IMR-90 (cell line): Measurements from ENCODE around the gene GATD1. TPM values are rescaled to one million over a fixed set of nuclear protein-coding genes. Genes with fewer than 3 reads are reported as not detected.

ENCODE experiments used
- ATAC-seq: fragments of 200-7000 bp; cut with Tn5 transposase; 2 replicates; pipeline ENCODE4 v1.9.1; 2020; ENCODE audit warnings: low read depth, mild to moderate bottlenecking, moderate library complexity
- BruUV-seq: library from RNA; stranded (reverse); fragments of 400-500 nt; replicated peaks from 2 replicates; lab custom pipeline; 2021; lab: Mats Ljungman, UMichigan
- CTCF ChIA-PET: fragments of 300-600 bp; formaldehyde crosslinking; extraction: SDS; loops from one replicate; lab custom pipeline; 2021; ENCODE audit warnings: antibody characterized with exemption; lab: Yijun Ruan, JAX
- POLR2A ChIA-PET: fragments of 300-600 bp; sonication (Branson Sonifier 250); formaldehyde crosslinking; loops from one replicate; lab custom pipeline; 2022; ENCODE audit warnings: antibody characterized with exemption; ENCODE audit not compliant: unreplicated experiment; lab: Charles Lee
- DNase-seq: peaks from one replicate; pipeline ENCODE4 v3.0.0; 2013
- H2AFZ ChIP-seq: replicated peaks from 2 replicates; pipeline ENCODE3; 2013; ENCODE audit warnings: low read length, mild to moderate bottlenecking; ENCODE audit not compliant: poor library complexity
- H2AK5ac ChIP-seq: 2 replicates; pipeline ENCODE4 v1.6.1; 2013; ENCODE audit warnings: low read depth, low read length, inconsistent platforms
- H2AK9ac ChIP-seq: replicated peaks from 2 replicates; pipeline ENCODE3; 2013; ENCODE audit warnings: mild to moderate bottlenecking, low read depth, low read length, moderate library complexity; ENCODE audit not compliant: poor library complexity
- H2BK120ac ChIP-seq: 2 replicates; pipeline ENCODE4 v1.6.1; 2013; ENCODE audit warnings: low read depth, low read length, inconsistent platforms
- H2BK15ac ChIP-seq: 3 replicates; pipeline ENCODE4 v1.6.1; 2013; ENCODE audit warnings: low read depth, low read length, inconsistent platforms
- H2BK20ac ChIP-seq: 2 replicates; pipeline ENCODE4 v1.6.1; 2013; ENCODE audit warnings: low read depth, mild to moderate bottlenecking, inconsistent platforms, low read length, moderate library complexity
- H2BK5ac ChIP-seq: 2 replicates; pipeline ENCODE4 v1.6.1; 2013; ENCODE audit warnings: mild to moderate bottlenecking, low read depth, low read length, inconsistent platforms; ENCODE audit not compliant: poor library complexity, severe bottlenecking
- H3K14ac ChIP-seq: replicated peaks from 2 replicates; pipeline ENCODE4 v1.6.1; 2013; ENCODE audit warnings: low read depth, low read length, inconsistent platforms
- H3K18ac ChIP-seq: 2 replicates; pipeline ENCODE4 v1.6.1; 2013; ENCODE audit warnings: low read depth, low read length, control low read depth
- H3K23ac ChIP-seq: 2 replicates; pipeline ENCODE4 v1.6.1; 2013; ENCODE audit warnings: low read depth, low read length, inconsistent platforms
- H3K27ac ChIP-seq: 2 replicates; pipeline ENCODE4 v1.5.1; 2013; ENCODE audit warnings: mild to moderate bottlenecking, control low read depth, low read length; ENCODE audit not compliant: insufficient read depth
- H3K27me3 ChIP-seq: 2 replicates; pipeline ENCODE4 v1.6.1; 2013; ENCODE audit warnings: low read length; ENCODE audit not compliant: control insufficient read depth, insufficient read depth
- H3K36me3 ChIP-seq: 2 replicates; pipeline ENCODE4 v1.6.1; 2013; ENCODE audit warnings: low read length, mixed read lengths; ENCODE audit not compliant: control insufficient read depth, insufficient read depth
- H3K4ac ChIP-seq: 2 replicates; pipeline ENCODE4 v1.6.1; 2013; ENCODE audit warnings: low read depth, low read length, inconsistent platforms
- H3K4me1 ChIP-seq: 2 replicates; pipeline ENCODE4 v1.6.1; 2013; ENCODE audit warnings: low read length, mixed read lengths; ENCODE audit not compliant: control insufficient read depth, insufficient read depth
- H3K4me2 ChIP-seq: 2 replicates; pipeline ENCODE4 v1.6.1; 2013; ENCODE audit warnings: low read depth, mild to moderate bottlenecking, control low read depth, low read length, moderate library complexity
- H3K4me3 ChIP-seq: 2 replicates; pipeline ENCODE4 v1.5.1; 2013; ENCODE audit warnings: low read depth, mild to moderate bottlenecking, control low read depth, low read length, moderate library complexity; ENCODE audit not compliant: insufficient read depth
- H3K56ac ChIP-seq: 2 replicates; pipeline ENCODE4 v1.6.1; 2013; ENCODE audit warnings: low read length, inconsistent platforms; ENCODE audit not compliant: insufficient read depth; ENCODE audit errors: extremely low read depth
- H3K79me1 ChIP-seq, 2 experiments: 2 replicates each; pipeline ENCODE4 v1.6.1; 2013; ENCODE audit warnings: low read length in 2 of 2, inconsistent platforms in 1 of 2, low read depth in 1 of 2
- H3K9ac ChIP-seq: 2 replicates; pipeline ENCODE4 v1.6.1; 2013; ENCODE audit warnings: low read depth, low read length, control low read depth
- H3K9me1 ChIP-seq: 2 replicates; pipeline ENCODE4 v1.6.1; 2013; ENCODE audit warnings: low read length, inconsistent platforms; ENCODE audit not compliant: insufficient read depth
- H3K9me3 ChIP-seq: 2 replicates; pipeline ENCODE4 v1.6.1; 2013; ENCODE audit warnings: low read length; ENCODE audit not compliant: control insufficient read depth, insufficient read depth
- H4K20me1 ChIP-seq: 2 replicates; pipeline ENCODE4 v1.6.1; 2013; ENCODE audit warnings: low read length, inconsistent platforms; ENCODE audit not compliant: insufficient read depth
- H4K5ac ChIP-seq: 2 replicates; pipeline ENCODE4 v1.6.1; 2013; ENCODE audit warnings: mild to moderate bottlenecking, low read depth, low read length, control low read depth
- H4K8ac ChIP-seq, 2 experiments: 2 replicates each; pipeline ENCODE4 v1.6.1; 2013; ENCODE audit warnings: low read depth in 2 of 2, low read length in 2 of 2, control low read depth in 1 of 2, inconsistent platforms in 1 of 2
- H4K91ac ChIP-seq: 2 replicates; pipeline ENCODE4 v1.6.1; 2013; ENCODE audit warnings: low read depth, low read length, inconsistent platforms; ENCODE audit not compliant: insufficient read depth
- BHLHE40 ChIP-seq: fragments of 150-350 bp; IDR thresholded peaks from 2 replicates; pipeline ENCODE4 v1.6.1; 2016; ENCODE audit warnings: mild to moderate bottlenecking, low read depth, low read length
- CEBPB ChIP-seq: IDR thresholded peaks from 2 replicates; pipeline ENCODE4 v1.6.1; 2012; ENCODE audit warnings: low read depth, low read length, improper control_type of control experiment
- MXI1 ChIP-seq: IDR thresholded peaks from 2 replicates; pipeline ENCODE4 v1.6.1; 2012; ENCODE audit warnings: low read depth, mild to moderate bottlenecking, low read length, moderate library complexity, borderline replicate concordance
- NFE2L2 ChIP-seq: fragments of 150-350 bp; IDR thresholded peaks from 2 replicates; pipeline ENCODE4 v1.6.1; 2016; ENCODE audit warnings: low read depth, mild to moderate bottlenecking, low read length
- POLR2A ChIP-seq: IDR thresholded peaks from 2 replicates; pipeline ENCODE4 v1.6.1; 2012; ENCODE audit warnings: mild to moderate bottlenecking, low read depth, low read length
- RAD21 ChIP-seq: IDR thresholded peaks from 2 replicates; pipeline ENCODE4 v1.6.1; 2012; ENCODE audit warnings: low read length, improper control_type of control experiment
- RCOR1 ChIP-seq: IDR thresholded peaks from 2 replicates; pipeline ENCODE4 v1.6.1; 2012; ENCODE audit warnings: mild to moderate bottlenecking, low read length, improper control_type of control experiment; ENCODE audit not compliant: insufficient replicate concordance
- RFX5 ChIP-seq: IDR thresholded peaks from 2 replicates; pipeline ENCODE4 v1.8.0; 2012; ENCODE audit warnings: low read depth, mild to moderate bottlenecking, low read length, moderate library complexity
- WGBS, 2 experiments: methylation state at CpG; one replicate each; pipeline versions ENCODE4 v1.1.5 to v1.1.7; 2013; ENCODE audit warnings: missing lambda C conversion rate in 2 of 2; ENCODE audit not compliant: insufficient read length in 1 of 2; ENCODE audit errors: extremely low coverage in 2 of 2; 5-methylcytosine and 5-hydroxymethylcytosine counted together
- dilution Hi-C: fragments of 300-500 bp; cut with HindIII; formaldehyde crosslinking; loops from one replicate; pipeline ENCODE4 v1.14.3; 2018; ENCODE audit warnings: low sequenced_read_pairs; ENCODE audit not compliant: unreplicated experiment
- in situ Hi-C: fragments of 300-500 bp; cut with MboI; formaldehyde crosslinking; loops from 3 replicates; pipeline ENCODE4 v1.14.3; 2019; ENCODE audit warnings: low sequenced_read_pairs, inconsistent platforms, mixed read lengths
- intact Hi-C: fragments of 100-400 bp; cut with micrococcal nuclease; formaldehyde crosslinking; loops from 2 replicates; pipeline ENCODE4 v1.10.0; 2022
- polyA plus RNA-seq, 3 experiments: library from polyadenylated mRNA; depleted of rRNA; stranded (reverse); fragments of >200 nt; gene quantifications; 2 replicates each; pipeline ENCODE4 v1.2.3, GENCODE V29; 2012; ENCODE audit warnings: low replicate concordance in 1 of 3
- total RNA-seq: library from RNA; depleted of rRNA; stranded (reverse); fragments of >200 nt; gene quantifications from 2 replicates; pipeline ENCODE4 v1.2.3, GENCODE V29; 2012
- TF ChIP-seq, protein P1 (sequence below): fragments of 150-350 bp; IDR thresholded peaks from 2 replicates; pipeline ENCODE4 v1.6.1; 2017; ENCODE audit warnings: mild to moderate bottlenecking, antibody characterized with exemption, low read length, low read depth

The GATD1 gene
- total and polyA plus RNA-seq, 2 of the 4 experiments (the other 2 are of a cell fraction): 3.0 to 52.5 TPM

DNA sequence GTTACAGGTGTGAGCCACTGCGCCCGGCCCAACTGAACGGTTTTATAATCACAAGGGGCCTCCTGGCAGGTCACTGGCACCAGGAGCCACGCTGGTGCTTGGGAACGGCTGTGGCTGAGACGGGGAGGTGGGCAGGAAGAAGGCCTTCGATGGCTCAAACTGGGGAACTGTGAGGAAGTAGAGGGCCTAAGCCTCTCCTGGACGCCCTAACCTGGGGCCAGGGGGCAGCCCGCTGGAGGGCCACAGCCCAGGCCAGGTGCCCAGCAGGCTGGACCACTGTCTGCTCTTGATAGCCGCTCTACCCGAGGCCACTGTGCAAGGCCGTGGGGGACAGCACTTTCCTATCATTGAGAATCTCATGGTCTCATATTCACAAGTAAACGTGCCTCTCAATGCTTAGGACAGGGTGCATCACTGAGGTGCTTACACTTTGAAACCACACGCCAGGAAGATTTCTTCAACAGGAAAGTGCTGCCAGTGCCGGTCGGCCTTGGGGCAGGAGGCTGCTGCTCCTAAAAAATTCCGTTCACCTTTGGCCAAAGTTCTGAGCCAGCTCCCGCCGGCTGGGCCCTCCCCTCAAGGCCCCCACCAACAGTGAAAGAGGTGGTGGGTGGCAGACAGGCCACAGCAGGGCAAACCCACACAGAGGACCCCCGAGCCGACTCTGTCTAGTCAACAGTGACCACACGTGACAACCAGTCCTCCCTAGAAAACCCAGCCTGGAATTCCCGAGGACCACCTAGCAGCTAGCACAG lies 7.2 kb downstream of the GATD1 start (continued):
- no peak for TF ChIP-seq RCOR1
- no peak for TF ChIP-seq BHLHE40

DNA sequence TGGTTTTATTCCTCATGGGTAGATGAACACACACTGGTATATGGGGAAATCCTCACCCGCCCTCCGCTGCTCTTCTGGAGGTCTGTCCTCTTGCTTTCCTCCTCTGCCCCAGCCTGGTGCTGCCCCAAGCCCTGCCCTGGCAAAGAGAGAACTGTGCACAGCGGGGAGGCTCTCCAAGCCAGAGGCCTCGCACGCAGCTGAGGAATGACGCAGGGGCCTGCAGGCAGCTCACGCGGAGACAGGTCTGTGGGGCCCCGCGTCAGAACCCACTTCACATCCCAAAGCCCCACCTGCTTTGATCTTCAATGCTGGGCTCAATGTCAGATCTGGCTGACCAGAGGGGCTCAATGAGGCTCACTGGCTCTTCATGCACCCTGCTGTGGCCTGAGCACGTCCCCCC lies 10.0 kb downstream of the GATD1 start:
- H3K4me2 ChIP-seq: no peak overlapping the region

More for the DNA sequence above, 10.0 kb downstream of the GATD1 start:
- H3K36me3 ChIP-seq: peaks cover 68% of the 10 kb centered on the region
- no peak overlapping the region for H3K23ac ChIP-seq
- H4K8ac ChIP-seq: no peak overlapping the region
- H3K56ac ChIP-seq: no peak overlapping the region
- in situ Hi-C loops: no loop called here
- intact Hi-C loops: no loop called here
- no peaks in the 10 kb centered on the region for H3K27me3 ChIP-seq
- H3K18ac ChIP-seq: no peak overlapping the region
- peaks cover 3% of the 10 kb centered on the region; the same call in 1 of the 2 replicates for H3K9me1 ChIP-seq
- ChIA-PET POLR2A (no interaction called here), CTCF (no interaction called here)
- H3K4me1 ChIP-seq: peaks cover 4% of the 10 kb centered on the region
- no peak overlapping the region for H2BK5ac ChIP-seq
- DNase-seq (no peak), ATAC-seq (no peak)
- TF ChIP-seq RAD21 (no peak), BHLHE40 (no peak), MXI1 (no peak), CEBPB (no peak), POLR2A (no peak), RFX5 (no peak), NFE2L2 (no peak)
- TF ChIP-seq, protein P1, sequence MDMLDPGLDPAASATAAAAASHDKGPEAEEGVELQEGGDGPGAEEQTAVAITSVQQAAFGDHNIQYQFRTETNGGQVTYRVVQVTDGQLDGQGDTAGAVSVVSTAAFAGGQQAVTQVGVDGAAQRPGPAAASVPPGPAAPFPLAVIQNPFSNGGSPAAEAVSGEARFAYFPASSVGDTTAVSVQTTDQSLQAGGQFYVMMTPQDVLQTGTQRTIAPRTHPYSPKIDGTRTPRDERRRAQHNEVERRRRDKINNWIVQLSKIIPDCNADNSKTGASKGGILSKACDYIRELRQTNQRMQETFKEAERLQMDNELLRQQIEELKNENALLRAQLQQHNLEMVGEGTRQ: no peak
- peaks cover 9 to 49% of the 10 kb centered on the region in 2 experiments for H3K79me1 ChIP-seq
- no peak overlapping the region for H2AK5ac ChIP-seq
- H2AFZ ChIP-seq: no peak overlapping the region
- dilution Hi-C loops: no loop called here
- H3K9me3 ChIP-seq: no peaks in the 10 kb centered on the region
- H4K5ac ChIP-seq: no peak overlapping the region
- WGBS, 2 experiments: 99% methylated on average over 10 of the region's 11 CpGs; no CpG with 5 or more reads in 1 of the 2 experiments
- H4K91ac ChIP-seq: no peak overlapping the region
- no peak overlapping the region for H3K14ac ChIP-seq
- no peak overlapping the region for H2BK15ac ChIP-seq
- H2AK9ac ChIP-seq: no peak overlapping the region
- no peak overlapping the region for H3K4me3 ChIP-seq
- H4K20me1 ChIP-seq: peaks cover 55% of the 10 kb centered on the region
- no peak overlapping the region for H3K4ac ChIP-seq
- BruUV-seq: no TSS peak
- H2BK20ac ChIP-seq: no peak overlapping the region
- H2BK120ac ChIP-seq: no peak overlapping the region
- no peak overlapping the region for H3K27ac ChIP-seq
- H3K9ac ChIP-seq: no peak overlapping the region
